ENCODE data around the gene GPR18.
A peak's percentile ranks its signal among the peaks of the same experiment; 100 is the strongest.

GPR18 gene

DNA sequence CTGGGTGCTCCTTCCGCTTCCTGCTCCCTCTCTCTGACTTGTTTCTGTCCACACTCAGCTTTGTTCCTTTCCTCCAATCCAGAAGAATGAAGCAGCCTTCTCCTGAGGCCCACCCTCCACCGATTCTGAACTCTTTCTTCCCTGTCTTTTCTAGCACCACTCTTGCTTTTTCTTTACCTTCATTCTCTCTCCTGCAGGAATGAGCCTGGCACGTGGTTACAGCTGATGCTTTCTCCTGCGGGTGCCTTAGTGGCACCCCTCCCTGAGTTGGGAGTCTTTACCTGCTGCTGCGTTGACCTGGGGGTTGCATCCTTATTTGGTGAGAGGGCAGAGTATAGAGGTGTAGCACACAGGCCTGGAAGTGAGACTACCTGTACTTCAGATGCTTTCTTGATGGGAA, 51.3 kb downstream of the GPR18 start:
- H3K36me3 Mint-ChIP-seq (ENCODE audit: low read depth), result peaks cover 54% of the 10 kb centered on the region
- no peak overlapping the region for H3K4me3 Mint-ChIP-seq
- peaks cover 65% of the 10 kb centered on the region for H3K4me1 Mint-ChIP-seq (ENCODE audit: low read depth)
- peaks cover 24% of the 10 kb centered on the region for H3K27me3 Mint-ChIP-seq (ENCODE audit: low read depth)
- H3K27ac Mint-ChIP-seq, result no peak overlapping the region
- H3K9me3 Mint-ChIP-seq, result no peaks in the 10 kb centered on the region

DNA sequence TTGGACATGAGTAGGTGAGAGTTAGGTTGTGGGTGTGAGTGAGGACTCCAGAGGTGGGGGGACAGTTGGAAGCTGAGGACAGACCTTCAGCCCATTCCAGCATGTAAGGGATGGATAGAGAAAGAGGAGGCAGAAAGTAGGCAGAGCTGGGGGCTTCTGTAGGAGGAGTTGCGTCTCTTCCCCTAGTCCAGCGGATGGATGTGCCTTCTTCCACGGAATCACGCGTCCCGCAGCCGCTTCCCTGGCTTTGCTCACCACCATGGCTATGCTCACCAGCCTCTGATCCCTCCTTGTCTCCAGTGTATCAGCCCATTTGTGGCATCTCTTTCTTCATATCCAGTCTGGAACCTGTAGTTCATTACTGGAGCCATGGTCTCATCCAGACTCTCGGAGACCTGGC, 52.0 kb downstream of the GPR18 start:
- peaks cover 54% of the 10 kb centered on the region for H3K36me3 Mint-ChIP-seq (ENCODE audit: low read depth)
- H3K4me3 Mint-ChIP-seq, result no peak overlapping the region
- no peak overlapping the region for H3K27ac Mint-ChIP-seq
- H3K9me3 Mint-ChIP-seq, result no peaks in the 10 kb centered on the region
- peaks cover 24% of the 10 kb centered on the region for H3K27me3 Mint-ChIP-seq (ENCODE audit: low read depth)
- H3K4me1 Mint-ChIP-seq (ENCODE audit: low read depth), result peaks cover 63% of the 10 kb centered on the region

DNA sequence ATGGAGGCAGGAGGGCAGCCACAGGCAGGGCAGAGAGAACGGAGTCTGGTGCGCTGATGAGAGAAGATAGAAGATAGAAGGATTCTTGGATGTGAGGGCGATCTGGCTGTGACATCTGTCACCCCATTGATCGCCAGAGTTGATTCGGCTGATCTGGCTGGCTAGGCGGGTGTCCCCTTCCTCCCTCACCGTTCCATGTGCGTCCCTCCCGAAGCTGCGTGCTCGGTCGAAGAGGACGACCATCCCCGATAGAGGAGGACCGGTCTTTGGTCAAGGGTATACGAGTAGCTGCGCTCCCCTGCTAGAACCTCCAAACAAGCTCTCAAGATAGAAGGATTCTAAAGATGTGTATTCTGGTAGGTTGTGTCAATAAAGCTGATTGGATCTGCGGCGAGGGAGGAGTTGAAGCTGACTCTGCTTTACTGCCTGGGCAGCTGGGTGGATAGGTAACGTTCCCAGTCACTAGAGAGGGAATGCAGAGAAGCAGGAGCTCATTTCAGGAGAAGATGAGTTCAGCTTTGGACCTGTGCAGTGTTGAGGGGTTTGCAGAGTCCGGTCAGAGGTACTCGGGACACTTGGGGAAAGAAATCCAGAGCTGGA, 52.5 kb downstream of the GPR18 start:
- Mint-ChIP-seq H3K27ac (no peak overlapping the region), H3K36me3 (ENCODE audit: low read depth) (peaks cover 51% of the 10 kb centered on the region), H3K4me3 (peak overlapping the region; percentile 74)

More for the DNA sequence above, 52.5 kb downstream of the GPR18 start:
- peaks cover 59% of the 10 kb centered on the region for H3K4me1 Mint-ChIP-seq (ENCODE audit: low read depth)
- H3K9me3 Mint-ChIP-seq, result no peaks in the 10 kb centered on the region
- peaks cover 24% of the 10 kb centered on the region for H3K27me3 Mint-ChIP-seq (ENCODE audit: low read depth)
